Trophoblast cell (in vitro differentiated cells and primary cell): ENCODE measurements around the gene DIP2B.
A peak's percentile ranks its signal among the peaks of the same experiment; 100 is the strongest.

Source experiments
- DNase-seq, 2 donors: peaks; one replicate each; pipeline ENCODE4 v3.0.0-alpha.2; 2016
- H2AFZ ChIP-seq: 2 replicates; pipeline ENCODE4 v1.6.1; 2013; ENCODE audit warnings: low read length, moderate library complexity, mild to moderate bottlenecking; ENCODE audit not compliant: insufficient read depth, poor library complexity
- H2AK5ac ChIP-seq: 2 replicates; pipeline ENCODE4 v1.6.1; 2013; ENCODE audit warnings: mild to moderate bottlenecking, low read length
- H2BK120ac ChIP-seq: 2 replicates; pipeline ENCODE4 v1.6.1; 2013; ENCODE audit warnings: low read length, mild to moderate bottlenecking, moderate library complexity; ENCODE audit not compliant: insufficient read depth, poor library complexity
- H2BK12ac ChIP-seq: 2 replicates; pipeline ENCODE4 v1.6.1; 2013; ENCODE audit warnings: mild to moderate bottlenecking, low read length, moderate library complexity
- H2BK5ac ChIP-seq: 2 replicates; pipeline ENCODE4 v1.6.1; 2013; ENCODE audit warnings: low read length, low read depth, moderate library complexity, mild to moderate bottlenecking; ENCODE audit not compliant: poor library complexity
- H3K14ac ChIP-seq: 2 replicates; pipeline ENCODE4 v1.6.1; 2013; ENCODE audit warnings: mild to moderate bottlenecking, low read length
- H3K18ac ChIP-seq: 2 replicates; pipeline ENCODE4 v1.6.1; 2013; ENCODE audit warnings: mild to moderate bottlenecking, low read length
- H3K23ac ChIP-seq: 2 replicates; pipeline ENCODE4 v1.6.1; 2013; ENCODE audit warnings: low read length
- H3K27ac ChIP-seq: 2 replicates; pipeline ENCODE4 v1.5.1; 2013; ENCODE audit warnings: low read depth, mild to moderate bottlenecking, inconsistent platforms, low read length, moderate library complexity
- H3K27me3 ChIP-seq: 2 replicates; pipeline ENCODE4 v1.6.1; 2013; ENCODE audit warnings: inconsistent platforms, mild to moderate bottlenecking, low read length, moderate library complexity; ENCODE audit not compliant: insufficient read depth
- H3K36me3 ChIP-seq, 2 experiments: 1 replicate in 1 of 2; 2 replicates in 1 of 2; pipeline ENCODE4 v1.6.1; 2013; ENCODE audit warnings: low read length in 2 of 2, mild to moderate bottlenecking in 2 of 2, moderate library complexity in 1 of 2; ENCODE audit not compliant: insufficient read depth in 2 of 2, control insufficient read depth in 1 of 2
- H3K4ac ChIP-seq: 2 replicates; pipeline ENCODE4 v1.6.1; 2013; ENCODE audit warnings: low read depth, mild to moderate bottlenecking, low read length, moderate library complexity
- H3K4me1 ChIP-seq, 2 experiments: 1 replicate in 1 of 2; 2 replicates in 1 of 2; pipeline ENCODE4 v1.6.1; 2013; ENCODE audit warnings: low read length in 2 of 2, mild to moderate bottlenecking in 2 of 2, moderate library complexity in 1 of 2; ENCODE audit not compliant: insufficient read depth in 2 of 2, control insufficient read depth in 1 of 2
- H3K4me2 ChIP-seq: 2 replicates; pipeline ENCODE4 v1.6.1; 2013; ENCODE audit warnings: inconsistent platforms, mild to moderate bottlenecking, low read length, moderate library complexity
- H3K4me3 ChIP-seq: 2 replicates; pipeline ENCODE4 v1.5.1; 2013; ENCODE audit warnings: mild to moderate bottlenecking, low read depth, low read length, inconsistent platforms
- H3K79me1 ChIP-seq: one replicate; pipeline ENCODE4 v1.6.1; 2013; ENCODE audit warnings: low read length
- H3K79me2 ChIP-seq: 2 replicates; pipeline ENCODE4 v1.6.1; 2013; ENCODE audit warnings: low read length, mild to moderate bottlenecking; ENCODE audit not compliant: control insufficient read depth, insufficient read depth, poor library complexity
- H3K9ac ChIP-seq: 2 replicates; pipeline ENCODE4 v1.6.1; 2013; ENCODE audit warnings: mild to moderate bottlenecking, low read length
- H3K9me3 ChIP-seq: 2 replicates; pipeline ENCODE4 v1.6.1; 2013; ENCODE audit warnings: low read depth, mild to moderate bottlenecking, control low read depth, inconsistent platforms, low read length; ENCODE audit not compliant: insufficient read depth
- H4K12ac ChIP-seq: 2 replicates; pipeline ENCODE4 v1.6.1; 2013; ENCODE audit warnings: low read depth, mild to moderate bottlenecking, low read length, moderate library complexity
- H4K8ac ChIP-seq: 2 replicates; pipeline ENCODE4 v1.6.1; 2013; ENCODE audit warnings: low read depth, mild to moderate bottlenecking, low read length, moderate library complexity
- H4K91ac ChIP-seq: one replicate; pipeline ENCODE4 v1.6.1; 2013; ENCODE audit warnings: low read depth, mild to moderate bottlenecking, low read length, moderate library complexity
- WGBS: extraction: QIAGEN DNeasy Blood & Tissue Kit; methylation state at CpG from one replicate; pipeline ENCODE4 v1.1.7; 2013; ENCODE audit warnings: missing lambda C conversion rate; ENCODE audit not compliant: insufficient read length, insufficient coverage; ENCODE audit errors: extremely low coverage; 5-methylcytosine and 5-hydroxymethylcytosine counted together

Gene DIP2B

DNA sequence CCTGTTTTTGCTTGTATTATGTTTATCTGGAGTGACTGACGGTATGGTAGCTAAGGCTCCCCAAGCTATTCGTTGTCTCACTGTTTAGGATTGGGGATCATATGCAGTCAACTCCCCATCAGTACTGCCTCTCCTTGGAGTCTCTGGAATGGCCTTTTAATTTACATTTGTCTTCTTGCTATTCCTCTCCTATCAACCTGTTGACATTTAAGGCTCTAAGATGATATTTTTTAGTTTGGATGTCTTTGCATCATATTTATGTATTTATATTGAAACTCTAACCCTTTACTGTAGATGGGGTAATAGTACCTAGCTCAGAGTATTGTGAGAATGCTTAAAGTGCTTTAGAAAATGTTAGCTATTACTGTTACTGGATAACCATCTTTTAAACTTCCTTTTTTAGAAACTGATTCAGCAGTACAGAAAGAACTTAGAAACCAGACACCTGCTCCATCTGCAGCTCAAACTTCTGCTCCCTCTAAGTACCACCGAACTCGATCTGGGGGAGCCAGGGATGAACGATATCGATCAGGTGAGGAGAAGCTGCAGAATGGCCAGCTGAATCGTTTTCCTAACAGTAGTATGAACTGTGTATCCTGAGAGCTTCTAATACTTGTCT is 135.6 kb downstream of the DIP2B start:
- no peak overlapping the region for H3K23ac ChIP-seq

DNA sequence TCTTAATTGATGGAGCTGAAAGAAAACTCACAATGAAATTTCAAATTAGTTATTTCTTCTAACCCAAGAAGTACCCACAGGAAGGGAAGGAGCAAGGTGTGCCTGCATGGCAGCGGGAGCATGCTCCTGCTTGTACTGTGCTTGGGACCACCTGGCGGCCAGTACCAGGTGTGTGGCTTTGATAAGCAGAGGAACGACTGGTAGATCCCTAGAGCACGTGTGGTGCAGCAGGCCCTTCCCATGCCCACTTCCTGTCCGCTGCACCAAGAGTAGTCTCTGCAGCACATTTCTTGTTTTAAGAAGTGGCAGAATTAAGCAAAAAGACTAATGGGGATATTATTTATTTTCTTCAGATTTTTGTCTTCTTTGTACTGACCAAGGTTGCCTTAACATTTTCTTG is 136.8 kb downstream of the DIP2B start:
- no CpG with 5 or more reads among the region's 5 CpGs for WGBS
- no peaks in the 10 kb centered on the region for H3K9me3 ChIP-seq
- H3K4ac ChIP-seq, result peak overlapping the region; percentile 78

More for the DNA sequence above, 135.6 kb downstream of the DIP2B start:
- Histone ChIP-seq H4K12ac (no peak overlapping the region), H3K14ac (no peak overlapping the region), H2BK5ac (no peak overlapping the region), H3K4ac (no peak overlapping the region), H2BK120ac (no peak overlapping the region), H3K4me1 (peaks cover 10 to 11% of the 10 kb centered on the region in 2 experiments), H4K8ac (no peak overlapping the region), H3K9ac (no peak overlapping the region), H3K18ac (no peak overlapping the region), H3K4me2 (no peak overlapping the region), H3K36me3 (peaks cover 7 to 11% of the 10 kb centered on the region in 2 experiments), H3K79me2 (peaks cover 2% of the 10 kb centered on the region), H3K9me3 (no peaks in the 10 kb centered on the region), H2AFZ (no peak overlapping the region), H3K27ac (no peak overlapping the region), H2BK12ac (no peak overlapping the region), H3K27me3 (no peaks in the 10 kb centered on the region), H3K4me3 (no peak overlapping the region), H3K79me1 (peaks cover 3% of the 10 kb centered on the region), H2AK5ac (no peak overlapping the region), H4K91ac (no peak overlapping the region)
- DNase-seq, result no peak
- WGBS, result no CpG with 5 or more reads among the region's 7 CpGs

DNA sequence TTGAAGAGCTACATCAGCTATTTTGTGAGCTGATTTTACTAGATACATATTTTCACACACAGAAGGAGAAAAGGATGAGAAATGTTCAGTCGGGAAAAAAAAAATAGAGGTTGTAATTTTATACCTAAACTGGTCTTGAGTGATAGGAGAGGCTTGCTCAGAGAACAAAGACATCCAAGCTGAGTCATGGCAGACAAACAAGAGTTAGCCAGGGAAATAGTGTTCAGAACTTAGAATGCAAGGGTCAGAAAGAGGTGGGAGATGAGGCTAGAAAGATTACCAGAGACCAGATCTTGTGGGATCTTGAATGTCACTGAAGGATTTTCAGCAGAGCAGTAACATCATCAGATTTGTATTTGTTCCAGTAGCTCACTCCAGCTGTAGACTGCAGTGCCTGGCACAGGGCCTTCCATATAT is 137.3 kb downstream of the DIP2B start:
- DNase-seq, result no peak

More for the DNA sequence above, 136.8 kb downstream of the DIP2B start:
- Histone ChIP-seq H3K79me2 (peaks cover 2% of the 10 kb centered on the region), H3K36me3 (peaks cover 7 to 11% of the 10 kb centered on the region in 2 experiments), H2AFZ (peak overlapping the region; percentile 52), H4K91ac (peak overlapping the region; percentile 78), H3K4me3 (no peak overlapping the region), H3K4me2 (no peak overlapping the region), H3K9ac (peak overlapping the region; percentile 36), H3K27ac (peak overlapping the region; percentile 64), H2AK5ac (peak overlapping the region; percentile 98), H3K79me1 (peaks cover 3% of the 10 kb centered on the region), H3K4me1 (peaks cover 7 to 9% of the 10 kb centered on the region in 2 experiments), H3K18ac (peak overlapping the region; percentile 99), H4K12ac (peak overlapping the region; percentile 93), H2BK120ac (peak overlapping the region; percentile 93), H3K14ac (peak overlapping the region; percentile 79), H2BK12ac (peak overlapping the region; percentile 98), H3K27me3 (no peaks in the 10 kb centered on the region), H3K23ac (no peak overlapping the region), H2BK5ac (peak overlapping the region; percentile 79), H4K8ac (peak overlapping the region; percentile 83)
- no peak for DNase-seq

DNA sequence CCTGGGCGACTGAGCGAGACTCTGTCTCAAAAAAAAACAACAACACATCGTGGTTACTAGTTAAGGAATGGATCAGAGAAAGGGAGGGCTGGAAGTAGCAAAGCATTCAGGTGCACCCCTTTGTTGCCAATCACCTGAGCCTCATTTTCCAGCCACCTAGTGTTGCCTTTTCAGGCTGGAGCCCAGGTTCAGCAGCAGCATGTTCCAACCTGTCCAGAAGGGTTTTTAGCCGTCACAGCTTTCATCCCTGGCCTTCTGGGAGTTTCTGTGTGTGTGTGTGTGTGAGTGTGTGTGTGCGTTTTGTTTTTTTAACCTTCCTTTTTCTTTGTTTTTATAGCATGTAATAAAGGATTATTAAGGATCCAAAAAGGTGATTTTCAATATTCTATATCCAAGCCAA is 138.0 kb downstream of the DIP2B start:
- Histone ChIP-seq H3K4me3 (no peak overlapping the region), H2BK120ac (no peak overlapping the region)
- WGBS, result no CpG with 5 or more reads among the region's 5 CpGs

More for the DNA sequence above, 137.3 kb downstream of the DIP2B start:
- Histone ChIP-seq H4K8ac (no peak overlapping the region), H3K9ac (no peak overlapping the region), H2BK12ac (no peak overlapping the region), H3K23ac (no peak overlapping the region), H3K9me3 (no peaks in the 10 kb centered on the region), H3K79me2 (peaks cover 2% of the 10 kb centered on the region), H4K91ac (no peak overlapping the region), H4K12ac (no peak overlapping the region), H2AK5ac (no peak overlapping the region), H3K4ac (no peak overlapping the region), H3K79me1 (peaks cover 4% of the 10 kb centered on the region), H3K27ac (peak overlapping the region; percentile 40), H3K36me3 (peaks cover 7 to 11% of the 10 kb centered on the region in 2 experiments), H2AFZ (no peak overlapping the region), H3K14ac (no peak overlapping the region), H3K4me1 (peaks cover 8 to 9% of the 10 kb centered on the region in 2 experiments), H2BK5ac (no peak overlapping the region), H3K18ac (no peak overlapping the region), H3K27me3 (no peaks in the 10 kb centered on the region), H3K4me3 (no peak overlapping the region), H2BK120ac (no peak overlapping the region), H3K4me2 (no peak overlapping the region)
- whole genome bisulfite sequencing, result no CpG with 5 or more reads among the region's 1 CpG

More for the DNA sequence above, 138.0 kb downstream of the DIP2B start:
- H3K4me2 ChIP-seq, result no peak overlapping the region
- H3K23ac ChIP-seq, result no peak overlapping the region
- H3K14ac ChIP-seq, result no peak overlapping the region
- no peak overlapping the region for H3K4ac ChIP-seq
- H3K36me3 ChIP-seq, result peaks cover 7 to 11% of the 10 kb centered on the region in 2 experiments
- no peak overlapping the region for H4K8ac ChIP-seq
- no peak overlapping the region for H4K12ac ChIP-seq
- no peak overlapping the region for H3K9ac ChIP-seq
- no peaks in the 10 kb centered on the region for H3K9me3 ChIP-seq
- H2BK5ac ChIP-seq, result no peak overlapping the region
- peak overlapping the region; percentile 40 for H3K27ac ChIP-seq
- peaks cover 2% of the 10 kb centered on the region for H3K79me2 ChIP-seq
- no peak overlapping the region for H3K18ac ChIP-seq
- peaks cover 6% of the 10 kb centered on the region for H3K79me1 ChIP-seq
- H2AK5ac ChIP-seq, result no peak overlapping the region
- DNase-seq, result no peak
- no peaks in the 10 kb centered on the region for H3K27me3 ChIP-seq
- H3K4me1 ChIP-seq, result peaks cover 12 to 13% of the 10 kb centered on the region in 2 experiments
- H4K91ac ChIP-seq, result no peak overlapping the region
- no peak overlapping the region for H2BK12ac ChIP-seq
- H2AFZ ChIP-seq, result no peak overlapping the region
